GM10266 (cell line): ENCODE measurements around the gene COCH.

Source experiments
- DNase-seq: peaks from one replicate; pipeline ENCODE4 v3.0.0; 2012; ENCODE audit errors: extremely low spot score
- TF ChIP-seq, protein P1 (sequence below): IDR thresholded peaks from 2 replicates; pipeline ENCODE4 v1.5.1; 2012; ENCODE audit warnings: mild to moderate bottlenecking, low read depth; ENCODE audit not compliant: control insufficient read depth, insufficient read depth; ENCODE audit errors: missing control alignments

COCH gene

DNA sequence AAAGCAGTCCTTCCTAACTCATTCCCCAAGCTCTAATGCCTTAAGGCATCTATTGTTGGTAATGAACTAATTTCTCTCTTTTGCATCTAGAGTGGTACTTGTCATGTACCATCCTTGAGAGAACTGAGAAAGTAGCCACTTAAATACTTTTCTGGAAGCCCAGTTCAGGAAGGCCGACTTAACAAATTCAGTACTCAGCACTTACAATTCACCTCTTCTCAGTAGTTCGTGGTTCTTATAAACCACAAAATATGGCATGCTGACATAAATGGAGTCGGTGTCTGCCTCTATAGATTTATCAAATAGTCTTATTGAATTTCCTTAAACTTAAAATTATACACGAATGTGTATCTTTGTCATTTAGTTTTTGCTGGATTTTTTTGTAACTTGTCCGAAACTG is 9.4 kb upstream of the COCH start:
- DNase-seq = no peak
- TF ChIP-seq, protein P1, sequence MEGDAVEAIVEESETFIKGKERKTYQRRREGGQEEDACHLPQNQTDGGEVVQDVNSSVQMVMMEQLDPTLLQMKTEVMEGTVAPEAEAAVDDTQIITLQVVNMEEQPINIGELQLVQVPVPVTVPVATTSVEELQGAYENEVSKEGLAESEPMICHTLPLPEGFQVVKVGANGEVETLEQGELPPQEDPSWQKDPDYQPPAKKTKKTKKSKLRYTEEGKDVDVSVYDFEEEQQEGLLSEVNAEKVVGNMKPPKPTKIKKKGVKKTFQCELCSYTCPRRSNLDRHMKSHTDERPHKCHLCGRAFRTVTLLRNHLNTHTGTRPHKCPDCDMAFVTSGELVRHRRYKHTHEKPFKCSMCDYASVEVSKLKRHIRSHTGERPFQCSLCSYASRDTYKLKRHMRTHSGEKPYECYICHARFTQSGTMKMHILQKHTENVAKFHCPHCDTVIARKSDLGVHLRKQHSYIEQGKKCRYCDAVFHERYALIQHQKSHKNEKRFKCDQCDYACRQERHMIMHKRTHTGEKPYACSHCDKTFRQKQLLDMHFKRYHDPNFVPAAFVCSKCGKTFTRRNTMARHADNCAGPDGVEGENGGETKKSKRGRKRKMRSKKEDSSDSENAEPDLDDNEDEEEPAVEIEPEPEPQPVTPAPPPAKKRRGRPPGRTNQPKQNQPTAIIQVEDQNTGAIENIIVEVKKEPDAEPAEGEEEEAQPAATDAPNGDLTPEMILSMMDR = no peak

DNA sequence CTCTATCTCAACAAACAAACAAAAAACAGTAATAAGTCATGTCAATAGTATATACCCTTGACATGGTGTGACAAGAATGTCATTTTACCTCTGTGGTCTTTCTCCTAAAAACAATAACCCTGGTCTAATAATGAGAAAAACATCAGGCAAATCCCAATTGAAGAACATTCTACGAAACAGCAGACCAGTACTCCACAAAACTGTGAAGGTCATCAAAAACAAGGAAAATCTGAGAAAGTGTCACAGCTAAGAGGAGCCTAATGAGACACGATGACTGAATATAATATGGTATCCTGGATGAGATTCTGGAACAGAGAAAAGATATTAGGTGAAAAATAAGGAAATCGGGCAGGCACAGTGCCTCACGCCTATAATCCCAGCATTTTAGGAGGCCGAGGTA is 5.6 kb upstream of the COCH start:
- no peak for DNase-seq
- TF ChIP-seq, protein P1 = no peak

- TF ChIP-seq, protein P1 = no peak
- no peak for DNase-seq
These were observed 4.7 kb upstream of the COCH start for GRCh38 chr14:30869551-30870155.

- DNase-seq = no peak
- TF ChIP-seq, protein P1 = no peak
These were observed 1.8 kb upstream of the COCH start for GRCh38 chr14:30872602-30873001.

- DNase-seq = no peak
- TF ChIP-seq, protein P1 = no peak
These were observed 845 bp upstream of the COCH start for GRCh38 chr14:30873308-30874119.

DNA sequence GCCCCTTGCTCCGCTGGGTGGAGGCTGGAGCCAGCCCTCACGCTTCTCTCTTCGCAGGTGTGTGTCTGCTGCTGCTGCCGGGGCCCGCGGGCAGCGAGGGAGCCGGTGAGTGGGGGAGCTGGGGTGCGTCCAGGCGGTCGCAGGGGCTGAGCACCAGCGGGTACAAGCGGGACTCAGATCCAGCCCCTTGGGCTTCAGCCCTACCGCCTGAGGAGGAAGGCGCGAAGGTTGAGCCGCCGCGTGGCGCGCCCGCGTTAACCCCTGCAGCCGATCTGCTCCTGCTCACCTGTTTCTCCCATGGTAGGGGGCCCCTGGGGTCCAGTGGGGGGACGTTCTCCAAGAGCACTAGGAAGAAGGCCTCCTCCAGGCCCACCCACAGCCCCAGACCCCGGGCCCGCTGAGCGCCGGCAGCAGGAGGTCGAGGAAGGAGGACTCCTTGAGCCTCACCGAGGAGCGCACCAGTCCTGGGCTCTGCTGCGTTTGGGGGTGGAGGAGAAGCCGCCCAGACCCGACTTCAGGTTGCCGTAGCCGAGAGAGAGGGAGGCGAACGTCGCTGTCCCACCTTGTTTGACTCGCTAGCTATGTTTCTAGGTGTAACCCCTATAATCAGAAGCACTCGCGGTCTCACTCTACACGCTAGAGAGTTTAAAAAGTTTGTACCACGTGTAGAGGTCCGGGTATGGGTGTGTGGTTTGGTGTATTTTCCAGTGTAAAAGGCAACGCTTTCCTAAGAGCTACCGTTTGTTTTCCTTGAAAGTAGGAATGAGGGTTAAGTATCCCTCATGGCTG is 834 bp downstream of the COCH start:
- TF ChIP-seq, protein P1 = no peak
- DNase-seq = peak; percentile 35

- TF ChIP-seq, protein P1 = no peak
- no peak for DNase-seq
These were observed 1.4 kb downstream of the COCH start for GRCh38 chr14:30875788-30876053.
